Measurements from ENCODE around the gene U2SURP. TPM values are rescaled to one million over a fixed set of nuclear protein-coding genes. Genes with fewer than 3 reads are reported as not detected.

Gene U2SURP
- total and polyA plus RNA-seq, 2 donors (not counting 1 experiment from before 2014, with no cell fraction given), result 15.1 to 138 TPM

- Histone ChIP-seq H3K9ac (ENCODE audit: low read length) (no peak overlapping the region), H3K27ac (ENCODE audit: low read length in 2 of 2) (no peak overlapping the region), H4K20me1 (ENCODE audit: control insufficient read depth, insufficient read depth, low read length, poor library complexity, severe bottlenecking) (no peaks in the 10 kb centered on the region), H3K79me2 (ENCODE audit: control insufficient read depth, insufficient read depth, low read length) (no peaks in the 10 kb centered on the region), H3K36me3 (replicated peaks in 1 of 2; ENCODE audit: control extremely low read depth in 1 of 2, control insufficient read depth in 1 of 2, extremely low read depth in 1 of 2, insufficient read depth in 2 of 2, low read length in 1 of 2) (no peaks in the 10 kb centered on the region), H3K4me1 (ENCODE audit: control insufficient read depth in 2 of 2, insufficient read depth in 2 of 2, low read length in 2 of 2) (no peaks in the 10 kb centered on the region), H3K27me3 (replicated peaks in 1 of 4; ENCODE audit: control extremely low read depth in 1 of 4, control insufficient read depth in 3 of 4, insufficient read depth in 4 of 4, low read length in 3 of 4) (no peaks in the 10 kb centered on the region), H3K9me3 (ENCODE audit: control extremely low read depth in 1 of 3, control insufficient read depth in 2 of 3, insufficient read depth in 1 of 3, low read length in 2 of 3) (peaks cover 0 to 16% (median 0%) of the 10 kb centered on the region in 3 donors), H2AFZ (ENCODE audit: insufficient read depth, low read depth, low read length, poor library complexity, severe bottlenecking) (no peak overlapping the region), H3K4me3 (ENCODE audit: control extremely low read depth in 1 of 5, extremely low read depth in 1 of 5, insufficient read depth in 1 of 5, low read depth in 2 of 5, low read length in 4 of 5) (no peak overlapping the region), H3K4me2 (replicated peaks; ENCODE audit: low read depth, low read length, poor library complexity, severe bottlenecking) (no peak overlapping the region)
- Mint-ChIP-seq H3K27ac (no peak overlapping the region), H3K27me3 (no peaks in the 10 kb centered on the region), H3K9me3 (ENCODE audit: insufficient read depth) (no peaks in the 10 kb centered on the region), H3K4me3 (no peak overlapping the region), H3K4me1 (no peaks in the 10 kb centered on the region)
- ChIA-PET CTCF (no interaction called here), POLR2A (no interaction called here)
- TF ChIP-seq, protein P1, sequence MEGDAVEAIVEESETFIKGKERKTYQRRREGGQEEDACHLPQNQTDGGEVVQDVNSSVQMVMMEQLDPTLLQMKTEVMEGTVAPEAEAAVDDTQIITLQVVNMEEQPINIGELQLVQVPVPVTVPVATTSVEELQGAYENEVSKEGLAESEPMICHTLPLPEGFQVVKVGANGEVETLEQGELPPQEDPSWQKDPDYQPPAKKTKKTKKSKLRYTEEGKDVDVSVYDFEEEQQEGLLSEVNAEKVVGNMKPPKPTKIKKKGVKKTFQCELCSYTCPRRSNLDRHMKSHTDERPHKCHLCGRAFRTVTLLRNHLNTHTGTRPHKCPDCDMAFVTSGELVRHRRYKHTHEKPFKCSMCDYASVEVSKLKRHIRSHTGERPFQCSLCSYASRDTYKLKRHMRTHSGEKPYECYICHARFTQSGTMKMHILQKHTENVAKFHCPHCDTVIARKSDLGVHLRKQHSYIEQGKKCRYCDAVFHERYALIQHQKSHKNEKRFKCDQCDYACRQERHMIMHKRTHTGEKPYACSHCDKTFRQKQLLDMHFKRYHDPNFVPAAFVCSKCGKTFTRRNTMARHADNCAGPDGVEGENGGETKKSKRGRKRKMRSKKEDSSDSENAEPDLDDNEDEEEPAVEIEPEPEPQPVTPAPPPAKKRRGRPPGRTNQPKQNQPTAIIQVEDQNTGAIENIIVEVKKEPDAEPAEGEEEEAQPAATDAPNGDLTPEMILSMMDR (IDR thresholded peaks at IDR 0.05), result no peak
- no peak for TF ChIP-seq EZH2 (IDR thresholded peaks at IDR 0.05; ENCODE audit: borderline replicate concordance, insufficient read depth, low read depth, low read length, poor library complexity, severe bottlenecking)
- DNase-seq (no peak), ATAC-seq (ENCODE audit: low read depth) (no peak)
- 100% methylated on average over 1 of the region's 2 CpGs for WGBS (ENCODE audit: insufficient coverage)
- intact Hi-C loops (cut with micrococcal nuclease), result no loop called here
These were observed 94.4 kb downstream of the U2SURP start for GRCh38 chr3:143095813-143096212.

DNA sequence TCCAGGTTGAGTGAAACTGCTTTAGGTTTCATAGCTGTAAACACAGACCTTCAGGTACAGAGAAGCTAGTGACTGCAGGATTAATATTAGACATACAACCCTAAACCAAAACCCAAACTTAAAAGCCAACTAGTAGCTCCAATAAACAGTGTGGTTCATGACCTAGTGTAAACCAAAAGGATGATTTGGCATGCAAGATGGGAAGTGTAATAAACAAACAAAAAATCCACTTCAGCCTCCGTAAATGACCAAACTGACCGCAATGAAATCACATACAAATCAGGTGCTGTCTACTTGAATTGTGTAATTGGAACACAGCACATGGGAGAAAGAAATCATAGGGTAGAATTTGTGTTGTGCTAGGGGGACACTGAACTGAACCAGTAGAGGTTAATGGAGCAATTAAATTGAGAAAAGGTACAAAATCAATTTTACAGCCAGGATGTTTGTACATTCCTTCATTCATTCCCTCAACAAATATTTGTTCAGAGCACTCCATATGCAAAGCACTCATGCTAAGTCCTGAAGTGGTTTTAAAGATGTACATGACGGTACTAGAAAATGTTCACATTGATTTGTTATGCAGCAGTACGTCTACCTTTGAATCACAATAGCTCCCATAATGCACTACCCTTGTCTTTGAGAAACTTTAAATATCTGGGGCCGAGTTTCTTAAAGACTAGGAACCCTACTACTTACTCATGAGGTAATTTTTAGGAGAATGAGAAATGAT, 96.8 kb downstream of the U2SURP start:
- Histone ChIP-seq H3K9me3 (ENCODE audit: control extremely low read depth in 1 of 3, control insufficient read depth in 2 of 3, insufficient read depth in 1 of 3, low read length in 2 of 3) (peaks cover 0 to 16% (median 0%) of the 10 kb centered on the region in 3 donors), H3K4me2 (replicated peaks; ENCODE audit: low read depth, low read length, poor library complexity, severe bottlenecking) (no peak overlapping the region), H3K79me2 (ENCODE audit: control insufficient read depth, insufficient read depth, low read length) (no peaks in the 10 kb centered on the region), H3K27ac (ENCODE audit: low read length in 2 of 2) (no peak overlapping the region), H2AFZ (ENCODE audit: insufficient read depth, low read depth, low read length, poor library complexity, severe bottlenecking) (no peak overlapping the region), H3K27me3 (replicated peaks in 1 of 4; ENCODE audit: control extremely low read depth in 1 of 4, control insufficient read depth in 3 of 4, insufficient read depth in 4 of 4, low read length in 3 of 4) (no peaks in the 10 kb centered on the region), H3K4me1 (ENCODE audit: control insufficient read depth in 2 of 2, insufficient read depth in 2 of 2, low read length in 2 of 2) (no peaks in the 10 kb centered on the region), H3K9ac (ENCODE audit: low read length) (no peak overlapping the region), H4K20me1 (ENCODE audit: control insufficient read depth, insufficient read depth, low read length, poor library complexity, severe bottlenecking) (no peaks in the 10 kb centered on the region), H3K36me3 (replicated peaks in 1 of 2; ENCODE audit: control extremely low read depth in 1 of 2, control insufficient read depth in 1 of 2, extremely low read depth in 1 of 2, insufficient read depth in 2 of 2, low read length in 1 of 2) (no peaks in the 10 kb centered on the region), H3K4me3 (ENCODE audit: control extremely low read depth in 1 of 5, extremely low read depth in 1 of 5, insufficient read depth in 1 of 5, low read depth in 2 of 5, low read length in 4 of 5) (no peak overlapping the region)
- Mint-ChIP-seq H3K4me3 (no peak overlapping the region), H3K27me3 (peaks cover 5% of the 10 kb centered on the region), H3K4me1 (no peaks in the 10 kb centered on the region), H3K27ac (no peak overlapping the region), H3K9me3 (ENCODE audit: insufficient read depth) (no peaks in the 10 kb centered on the region)
- no CpG with 5 or more reads among the region's 5 CpGs for WGBS (ENCODE audit: insufficient coverage)
- DNase-seq (no peak), ATAC-seq (ENCODE audit: low read depth) (no peak)
- POLR2A ChIA-PET, result no interaction called here
- no peak for TF ChIP-seq EZH2 (IDR thresholded peaks at IDR 0.05; ENCODE audit: borderline replicate concordance, insufficient read depth, low read depth, low read length, poor library complexity, severe bottlenecking)
- TF ChIP-seq, protein P1 (IDR thresholded peaks at IDR 0.05), result no peak
- intact Hi-C loops (cut with micrococcal nuclease), result no loop called here
- CTCF ChIA-PET, result no interaction called here
